A549 (cell line): ENCODE measurements around the gene TULP1. TPM values are rescaled to one million over a fixed set of nuclear protein-coding genes. Genes with fewer than 3 reads are reported as not detected.

Source experiments
- ATAC-seq, 2 experiments: fragments of 200-7000 bp in 1 of 2; fragments of >200 bp in 1 of 2; cut with Nextera tagmentation in 1 of 2; cut with Tn5 transposase in 1 of 2; 3 replicates each; pipeline versions ENCODE4 v1.8.0 to v1.9.1; 2018 to 2020; ENCODE audit warnings: mild to moderate bottlenecking in 1 of 2, moderate library complexity in 1 of 2
- CTCF ChIA-PET: fragments of 300-600 bp; sonication (Branson Sonifier 250); formaldehyde crosslinking; extraction: SDS; loops from one replicate; lab custom pipeline; 2021; ENCODE audit warnings: antibody characterized with exemption, inconsistent platforms; lab: Yijun Ruan, JAX
- POLR2A ChIA-PET: fragments of 350-600 bp; formaldehyde crosslinking; extraction: SDS; loops from one replicate; lab custom pipeline; 2021; ENCODE audit warnings: antibody characterized with exemption, inconsistent platforms; lab: Yijun Ruan, JAX
- DNase-seq, 2 experiments: peaks; one replicate each; pipeline versions ENCODE4 v3.0.0 to v3.0.0-alpha.2; 2011 to 2016; ENCODE audit warnings: low read depth in 1 of 2, low spot score in 1 of 2
- FAIRE-seq: peaks from 2 replicates; lab custom pipeline; 2011; peaks lifted over from hg19 to GRCh38; lab: Jason Lieb, UNC
- H3K27ac ChIP-seq, 2 experiments: fragments of >200 bp; sonication (Bioruptor Twin); formaldehyde crosslinking; 3 replicates each; pipeline ENCODE4 v1.5.1; 2016 to 2017
- H3K4me1 ChIP-seq: fragments of >200 bp; sonication (Bioruptor Twin); formaldehyde crosslinking; 3 replicates; pipeline ENCODE4 v1.6.1; 2016
- H3K4me2 ChIP-seq: fragments of >200 bp; sonication (Bioruptor Twin); formaldehyde crosslinking; 3 replicates; pipeline ENCODE4 v1.6.1; 2016
- H3K4me3 ChIP-seq: fragments of >200 bp; sonication (Bioruptor Twin); formaldehyde crosslinking; 3 replicates; pipeline ENCODE4 v1.5.1; 2016
- H3K9me3 ChIP-seq: fragments of >200 bp; sonication (Bioruptor Twin); formaldehyde crosslinking; 3 replicates; pipeline ENCODE4 v1.6.1; 2016
- CBX2 ChIP-seq: fragments of 200-600 bp; sonication (generic); IDR thresholded peaks from 2 replicates; pipeline ENCODE4 v1.6.1; 2016; ENCODE audit warnings: low read depth, mild to moderate bottlenecking, borderline replicate concordance
- CEBPB ChIP-seq, 2 experiments: fragments of >200 bp in 1 of 2; sonication (Bioruptor Twin) in 1 of 2; formaldehyde crosslinking in 1 of 2; IDR thresholded peaks; 2 replicates each; pipeline ENCODE4 v1.6.1; 2012 to 2016
- CHD4 ChIP-seq: fragments of 200-600 bp; sonication (generic); IDR thresholded peaks from 2 replicates; pipeline ENCODE4 v1.6.1; 2016; ENCODE audit warnings: antibody characterized with exemption, mild to moderate bottlenecking, borderline replicate concordance
- EHF ChIP-seq: fragments of 250-450 bp; sonication (Bioruptor Pico); IDR thresholded peaks from 2 replicates; pipeline ENCODE4 v1.5.0; 2020; ENCODE audit warnings: mild to moderate bottlenecking
- EHMT2 ChIP-seq: fragments of 200-600 bp; sonication (generic); IDR thresholded peaks from 2 replicates; pipeline ENCODE4 v1.6.1; 2016; ENCODE audit warnings: antibody characterized with exemption, low read depth, mild to moderate bottlenecking, moderate library complexity
- FOXS1 ChIP-seq: fragments of 250-450 bp; sonication (Bioruptor Pico); IDR thresholded peaks from 2 replicates; pipeline ENCODE4 v1.5.0; 2020; ENCODE audit warnings: mild to moderate bottlenecking, moderate library complexity
- HMGXB4 ChIP-seq: fragments of 250-450 bp; sonication (Bioruptor Pico); IDR thresholded peaks from 2 replicates; pipeline ENCODE4 v1.5.0; 2021; ENCODE audit warnings: mild to moderate bottlenecking, moderate library complexity, borderline replicate concordance
- JUNB ChIP-seq: fragments of >200 bp; sonication (Bioruptor Twin); formaldehyde crosslinking; IDR thresholded peaks from 2 replicates; pipeline ENCODE4 v1.6.1; 2016
- KDM1A ChIP-seq: fragments of 200-600 bp; sonication (generic); IDR thresholded peaks from 2 replicates; pipeline ENCODE4 v1.6.1; 2016; ENCODE audit warnings: low read depth, mild to moderate bottlenecking
- MAZ ChIP-seq: fragments of 150-350 bp; IDR thresholded peaks from 2 replicates; pipeline ENCODE4 v1.6.1; 2014; ENCODE audit warnings: antibody characterized with exemption, low read depth, low read length, borderline replicate concordance
- NFE2L2 ChIP-seq: fragments of 150-350 bp; conservative IDR thresholded peaks from 2 replicates; pipeline ENCODE4 v1.6.1; 2014; ENCODE audit warnings: low read length
- NPAS2 ChIP-seq: fragments of 250-450 bp; sonication (Bioruptor Pico); IDR thresholded peaks from 2 replicates; pipeline ENCODE4 v1.8.0; 2022; ENCODE audit warnings: mild to moderate bottlenecking, moderate library complexity, borderline replicate concordance
- PBX3 ChIP-seq: IDR thresholded peaks from 2 replicates; pipeline ENCODE4 v1.6.1; 2012
- POLR2A ChIP-seq: IDR thresholded peaks from 2 replicates; pipeline ENCODE4 v1.6.1; 2012; ENCODE audit warnings: mild to moderate bottlenecking, low read length
- RARB ChIP-seq: fragments of 250-450 bp; sonication (Bioruptor Pico); IDR thresholded peaks from 2 replicates; pipeline ENCODE4 v1.8.0; 2021; ENCODE audit warnings: mild to moderate bottlenecking, moderate library complexity
- RNF2 ChIP-seq: fragments of 200-600 bp; sonication (generic); IDR thresholded peaks from 2 replicates; pipeline ENCODE4 v1.6.1; 2016; ENCODE audit warnings: low read depth, mild to moderate bottlenecking, antibody characterized with exemption, moderate library complexity, borderline replicate concordance
- SMC3 ChIP-seq: fragments of >200 bp; sonication (Bioruptor Twin); formaldehyde crosslinking; IDR thresholded peaks from 3 replicates; pipeline ENCODE4 v1.6.1; 2018; ENCODE audit warnings: inconsistent platforms
- TFCP2L1 ChIP-seq: fragments of 250-450 bp; sonication (Bioruptor Pico); IDR thresholded peaks from 2 replicates; pipeline ENCODE4 v1.5.0; 2021; ENCODE audit warnings: mild to moderate bottlenecking
- TP53 ChIP-seq: fragments of 250-450 bp; sonication (Bioruptor Pico); IDR thresholded peaks from 2 replicates; pipeline ENCODE4 v1.5.0; 2021; ENCODE audit warnings: mild to moderate bottlenecking, moderate library complexity
- ZC3H11A ChIP-seq: fragments of 450-650 bp; IDR thresholded peaks from 2 replicates; pipeline ENCODE4 v1.6.1; 2014; ENCODE audit warnings: antibody characterized with exemption, mild to moderate bottlenecking
- ZFP36 ChIP-seq: fragments of 450-650 bp; IDR thresholded peaks from 2 replicates; pipeline ENCODE4 v1.6.1; 2014; ENCODE audit warnings: borderline replicate concordance; ENCODE audit not compliant: partially characterized antibody
- ZNF302 ChIP-seq: fragments of 250-450 bp; sonication (Bioruptor Pico); IDR thresholded peaks from 2 replicates; pipeline ENCODE4 v1.9.0; 2021; ENCODE audit warnings: inconsistent platforms, mild to moderate bottlenecking, moderate library complexity
- WGBS: methylation state at CpG from one replicate; pipeline ENCODE4 v1.1.6; 2017; ENCODE audit errors: missing lambda C conversion rate; 5-methylcytosine and 5-hydroxymethylcytosine counted together
- polyA plus RNA-seq, 4 experiments: library from polyadenylated mRNA; depleted of rRNA in 3 of 4; stranded (reverse); fragments of >200 nt; fragmentation: RNase III in 1 of 4; extraction: RNeasy Plus Mini Kit Qiagen cat#74134 plus additional on column Dnase treatment in 1 of 4; gene quantifications; 2 replicates in 3 of 4; 3 replicates in 1 of 4; pipeline ENCODE4 v1.2.3, GENCODE V29; 2011 to 2017
- TF ChIP-seq, protein P1 (sequence below): fragments of 150-350 bp; IDR thresholded peaks from 2 replicates; pipeline ENCODE4 v1.6.1; 2014; ENCODE audit warnings: low read depth, mild to moderate bottlenecking, low read length

The TULP1 gene
- polyA plus RNA-seq, 2 of the 4 experiments (the other 2 are of a cell fraction) = not detected

DNA sequence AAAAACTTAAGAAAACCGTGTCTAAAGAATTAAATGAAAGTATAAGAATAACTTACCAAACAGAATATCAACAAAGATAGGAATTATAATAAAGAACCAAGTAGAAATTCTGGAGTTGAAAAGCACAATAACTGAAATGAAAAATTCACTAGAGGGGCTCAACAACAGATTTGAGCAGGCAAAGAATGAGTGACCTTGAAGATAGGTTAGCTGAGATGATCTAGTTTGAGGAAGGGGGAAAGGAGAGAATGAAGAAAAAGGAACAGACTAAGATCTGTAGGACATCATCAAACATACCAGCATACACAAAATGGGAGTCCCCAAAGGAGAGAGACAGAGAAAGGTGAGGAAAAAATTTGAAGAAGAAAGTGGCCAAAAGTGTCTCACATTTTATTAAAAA lies 37.7 kb upstream of the TULP1 start:
- H3K27ac ChIP-seq = no peak overlapping the region
- no peak for FAIRE-seq
- no peak overlapping the region for H3K4me3 ChIP-seq
- no peak for DNase-seq
- no peak for ATAC-seq
- POLR2A ChIA-PET = no interaction called here
- no peaks in the 10 kb centered on the region for H3K4me1 ChIP-seq
- H3K9me3 ChIP-seq = no peaks in the 10 kb centered on the region; the same call in 2 of the 3 replicates
- 6% methylated on average over 1 of the region's 1 CpG for WGBS
- CTCF ChIA-PET = interaction anchor here (3.3 kb wide), 1 partner anchor 34 kb away, joined by 12 read pairs; no protein-coding TSS in a partner anchor
- TF ChIP-seq CEBPB (IDR thresholded peaks at IDR 0.05) (no peak), HMGXB4 (CRISPR knock-in tag) (no peak), MAZ (no peak), CHD4 (no peak), POLR2A (no peak), KDM1A (no peak), ZFP36 (no peak), CBX2 (no peak), FOXS1 (CRISPR knock-in tag) (no peak), NPAS2 (CRISPR knock-in tag) (no peak), ZNF302 (no peak), JUNB (no peak), RNF2 (no peak), EHMT2 (no peak), SMC3 (no peak), PBX3 (no peak), NFE2L2 (no peak), RARB (CRISPR knock-in tag) (no peak), EHF (no peak)
- no peak overlapping the region for H3K4me2 ChIP-seq

GRCh38 chr6:35547676-35548075 lies 35.0 kb upstream of the TULP1 start:
- H3K27ac ChIP-seq = no peak overlapping the region
- no peak for DNase-seq
- no peak for TF ChIP-seq ZC3H11A
- no peak for TF ChIP-seq TFCP2L1
- TF ChIP-seq, protein P1, sequence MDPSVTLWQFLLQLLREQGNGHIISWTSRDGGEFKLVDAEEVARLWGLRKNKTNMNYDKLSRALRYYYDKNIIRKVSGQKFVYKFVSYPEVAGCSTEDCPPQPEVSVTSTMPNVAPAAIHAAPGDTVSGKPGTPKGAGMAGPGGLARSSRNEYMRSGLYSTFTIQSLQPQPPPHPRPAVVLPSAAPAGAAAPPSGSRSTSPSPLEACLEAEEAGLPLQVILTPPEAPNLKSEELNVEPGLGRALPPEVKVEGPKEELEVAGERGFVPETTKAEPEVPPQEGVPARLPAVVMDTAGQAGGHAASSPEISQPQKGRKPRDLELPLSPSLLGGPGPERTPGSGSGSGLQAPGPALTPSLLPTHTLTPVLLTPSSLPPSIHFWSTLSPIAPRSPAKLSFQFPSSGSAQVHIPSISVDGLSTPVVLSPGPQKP = no peak
- TF ChIP-seq HMGXB4 (CRISPR knock-in tag) = no peak
- TF ChIP-seq MAZ = no peak
- no peak for TF ChIP-seq TP53 (CRISPR knock-in tag)
- TF ChIP-seq, all 56 proteins: peak for 0
- WGBS = 58% methylated on average over 6 of the region's 6 CpGs
- no peak for FAIRE-seq
- H3K4me1 ChIP-seq = no peaks in the 10 kb centered on the region
- no peak overlapping the region for H3K4me3 ChIP-seq
- POLR2A ChIA-PET = no interaction called here
- CTCF ChIA-PET = interaction anchor here (1.4 kb wide), 1 partner anchor 188 kb away, joined by 4 read pairs; no protein-coding TSS in a partner anchor
- ATAC-seq = no peak
- no peaks in the 10 kb centered on the region; the same call in 2 of the 3 replicates for H3K9me3 ChIP-seq
- H3K4me2 ChIP-seq = no peak overlapping the region
